ENCODE results near the gene LMLN.
"Not testable (repeated sequence)": the region's sequence is repeated elsewhere in the genome, so short reads cannot be mapped to it uniquely, and the experiment has no call there.

The LMLN gene

GRCh38 chr3:197959891-197960693 lies at the start of gene LMLN:
Gene LMLN, plus strand, starts transcription at chr3:197960217. Its CDS starts 29 bp downstream, at chr3:197960246.
- DNase-seq, result peak; percentile 91

- DNase-seq, result no peak
Observed at GRCh38 chr3:197912741-197913476, 47.1 kb upstream of the LMLN start.

GRCh38 chr3:197913641-197914380 lies 46.2 kb upstream of the LMLN start:
- DNase-seq, result no peak

GRCh38 chr3:197921429-197922275 lies 38.4 kb upstream of the LMLN start:
- not testable (repeated sequence) for DNase-seq

- DNase-seq, result no peak
Observed at GRCh38 chr3:197926418-197926817, 33.6 kb upstream of the LMLN start.

GRCh38 chr3:197927578-197927977 lies 32.4 kb upstream of the LMLN start:
- not testable (repeated sequence) for DNase-seq

- DNase-seq, result no peak
Observed at GRCh38 chr3:197936819-197937384, 23.1 kb upstream of the LMLN start.

GRCh38 chr3:197940745-197941384 lies 19.2 kb upstream of the LMLN start:
- no peak for DNase-seq

GRCh38 chr3:197942956-197943556 lies 17.0 kb upstream of the LMLN start:
- DNase-seq, result no peak

- DNase-seq, result no peak
Observed at GRCh38 chr3:197949191-197949777, 10.7 kb upstream of the LMLN start.

GRCh38 chr3:197949778-197950676 lies 10.0 kb upstream of the LMLN start, which contains the start of gene RPL35A:
Gene RPL35A, plus strand, starts transcription at chr3:197950190. Its CDS starts 778 bp downstream, at chr3:197950968.
- peak; percentile 96 for DNase-seq

- no peak for DNase-seq
Observed at GRCh38 chr3:197950677-197951061, 9.3 kb upstream of the LMLN start.

- DNase-seq, result no peak
Observed at GRCh38 chr3:197951392-197951990, 8.5 kb upstream of the LMLN start.

- no peak for DNase-seq
Observed at GRCh38 chr3:197952440-197952839, 7.6 kb upstream of the LMLN start.

- no peak for DNase-seq
Observed at GRCh38 chr3:197953325-197953724, 6.7 kb upstream of the LMLN start.

- DNase-seq, result no peak
Observed at GRCh38 chr3:197953881-197954280, 6.1 kb upstream of the LMLN start.

GRCh38 chr3:197955892-197956477 lies 4.0 kb upstream of the LMLN start:
- DNase-seq, result no peak

GRCh38 chr3:197956626-197956988 lies 3.4 kb upstream of the LMLN start:
- no peak for DNase-seq

GRCh38 chr3:197957790-197958133 lies 2.3 kb upstream of the LMLN start:
- no peak for DNase-seq

Data from NCI-H1092 (cell line).